HL-60 (cell line): ENCODE results near the gene PLCL2.

Experiments used
- DNase-seq, 2 experiments: peaks; one replicate each; pipeline ENCODE4 v3.0.0-alpha.2; 2010 to 2020; ENCODE audit warnings: low read depth in 1 of 2, low spot score in 1 of 2
- H3K27ac ChIP-seq: fragments of 250-450 bp; sonication (Bioruptor Pico); replicated peaks from 2 replicates; pipeline ENCODE4 v1.5.1; 2020; ENCODE audit warnings: mild to moderate bottlenecking, moderate library complexity
- H3K27me3 ChIP-seq: fragments of 250-450 bp; sonication (Bioruptor Pico); 2 replicates; pipeline ENCODE4 v1.5.1; 2021; ENCODE audit warnings: mild to moderate bottlenecking, moderate library complexity; ENCODE audit not compliant: insufficient read depth, poor library complexity, severe bottlenecking
- H3K4me3 ChIP-seq: replicated peaks from 2 replicates; pipeline ENCODE4 v1.5.1; 2011; ENCODE audit warnings: mild to moderate bottlenecking, control low read depth, low read length; ENCODE audit not compliant: insufficient read depth
- CTCF ChIP-seq: IDR thresholded peaks from one replicate; pipeline ENCODE4 v1.5.1; 2011; ENCODE audit warnings: low read length, control low read depth, inconsistent platforms; ENCODE audit not compliant: insufficient read depth
- GABPA ChIP-seq: IDR thresholded peaks from 2 replicates; pipeline ENCODE4 v1.6.1; 2012; ENCODE audit warnings: low read depth
- POLR2AphosphoS5 ChIP-seq: IDR thresholded peaks from 2 replicates; pipeline ENCODE4 v1.6.1; 2012; ENCODE audit warnings: low read depth
- REST ChIP-seq: IDR thresholded peaks from 2 replicates; pipeline ENCODE4 v1.6.1; 2012; ENCODE audit warnings: low read depth; ENCODE audit not compliant: insufficient replicate concordance
- SPI1 ChIP-seq: IDR thresholded peaks from 2 replicates; pipeline ENCODE4 v1.6.1; 2012; ENCODE audit warnings: low read depth, mild to moderate bottlenecking, borderline replicate concordance

The PLCL2 gene

GRCh38 chr3:17040322-17040989 lies 155.7 kb downstream of the PLCL2 start:
- TF ChIP-seq POLR2AphosphoS5 = no peak
- DNase-seq = no peak
- Histone ChIP-seq H3K27ac (no peak overlapping the region), H3K27me3 (no peaks in the 10 kb centered on the region), H3K4me3 (no peak overlapping the region)

- TF ChIP-seq CTCF = no peak
- no peak for TF ChIP-seq GABPA
- Histone ChIP-seq H3K27ac (no peak overlapping the region), H3K4me3 (no peak overlapping the region), H3K27me3 (no peaks in the 10 kb centered on the region)
- DNase-seq = no peak
These were observed 156.2 kb downstream of the PLCL2 start for GRCh38 chr3:17040990-17041377.

GRCh38 chr3:17044855-17045254 lies 160.1 kb downstream of the PLCL2 start:
- no peak for DNase-seq
- no peak overlapping the region for H3K27ac ChIP-seq
- H3K4me3 ChIP-seq = no peak overlapping the region
- H3K27me3 ChIP-seq = no peaks in the 10 kb centered on the region
- no peak for TF ChIP-seq GABPA
- no peak for TF ChIP-seq REST
- no peak for TF ChIP-seq SPI1
- no peak for TF ChIP-seq CTCF
- no peak for TF ChIP-seq POLR2AphosphoS5

GRCh38 chr3:17045705-17046104 lies 160.9 kb downstream of the PLCL2 start:
- Histone ChIP-seq H3K27ac (no peak overlapping the region), H3K4me3 (no peak overlapping the region), H3K27me3 (no peaks in the 10 kb centered on the region)
- DNase-seq = no peak
- no peak for TF ChIP-seq SPI1
- TF ChIP-seq GABPA = no peak
- no peak for TF ChIP-seq POLR2AphosphoS5
- TF ChIP-seq CTCF = no peak
- TF ChIP-seq REST = no peak
